ENCODE measurements around the gene RNF32.

RNF32 gene

DNA sequence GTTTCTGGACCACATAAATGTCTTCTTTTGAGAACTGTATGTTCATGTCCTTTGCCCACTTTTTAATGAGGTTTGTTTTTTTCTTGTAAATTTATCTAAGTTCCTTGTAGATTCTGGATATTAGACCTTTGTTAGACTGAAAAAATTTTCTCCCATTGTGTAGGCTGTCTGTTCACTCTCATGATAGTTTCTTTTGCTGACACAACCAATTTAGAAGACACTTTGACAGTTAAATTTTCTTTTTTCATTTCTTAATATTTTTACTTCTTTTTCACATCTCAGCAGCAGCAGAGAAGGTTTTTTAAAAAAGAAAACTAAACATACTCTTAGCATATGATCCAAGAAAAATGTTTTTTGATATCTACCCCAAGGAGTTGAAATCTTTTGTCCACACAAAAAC lies 61.8 kb downstream of the RNF32 start:
- Histone ChIP-seq H3K27me3 (ENCODE audit: low read depth, low read length) (no peaks in the 10 kb centered on the region), H4K20me1 (ENCODE audit: insufficient read depth, low read length) (no peaks in the 10 kb centered on the region), H3K4me3 (ENCODE audit: low read length) (no peak overlapping the region), H3K27ac (ENCODE audit: low read length) (no peak overlapping the region), H3K36me3 (replicated peaks; ENCODE audit: low read depth, low read length) (peaks cover 14% of the 10 kb centered on the region), H3K9me3 (ENCODE audit: insufficient read depth, low read length) (no peaks in the 10 kb centered on the region), H3K4me2 (ENCODE audit: low read length) (no peak overlapping the region), H3K79me2 (ENCODE audit: low read length) (0 out of 2 replicates have a peak, but pooled peaks cover 5% of the 10 kb centered on the region), H2AFZ (ENCODE audit: low read depth, low read length) (no peak overlapping the region), H3K9ac (ENCODE audit: low read length) (no peak overlapping the region), H3K4me1 (ENCODE audit: low read length) (0 out of 2 replicates have a peak, but pooled peaks cover 2% of the 10 kb centered on the region)
- TF ChIP-seq EZH2phosphoT487 (IDR thresholded peaks at IDR 0.05; ENCODE audit: low read depth), result no peak
- TF ChIP-seq, protein P1, sequence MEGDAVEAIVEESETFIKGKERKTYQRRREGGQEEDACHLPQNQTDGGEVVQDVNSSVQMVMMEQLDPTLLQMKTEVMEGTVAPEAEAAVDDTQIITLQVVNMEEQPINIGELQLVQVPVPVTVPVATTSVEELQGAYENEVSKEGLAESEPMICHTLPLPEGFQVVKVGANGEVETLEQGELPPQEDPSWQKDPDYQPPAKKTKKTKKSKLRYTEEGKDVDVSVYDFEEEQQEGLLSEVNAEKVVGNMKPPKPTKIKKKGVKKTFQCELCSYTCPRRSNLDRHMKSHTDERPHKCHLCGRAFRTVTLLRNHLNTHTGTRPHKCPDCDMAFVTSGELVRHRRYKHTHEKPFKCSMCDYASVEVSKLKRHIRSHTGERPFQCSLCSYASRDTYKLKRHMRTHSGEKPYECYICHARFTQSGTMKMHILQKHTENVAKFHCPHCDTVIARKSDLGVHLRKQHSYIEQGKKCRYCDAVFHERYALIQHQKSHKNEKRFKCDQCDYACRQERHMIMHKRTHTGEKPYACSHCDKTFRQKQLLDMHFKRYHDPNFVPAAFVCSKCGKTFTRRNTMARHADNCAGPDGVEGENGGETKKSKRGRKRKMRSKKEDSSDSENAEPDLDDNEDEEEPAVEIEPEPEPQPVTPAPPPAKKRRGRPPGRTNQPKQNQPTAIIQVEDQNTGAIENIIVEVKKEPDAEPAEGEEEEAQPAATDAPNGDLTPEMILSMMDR (IDR thresholded peaks at IDR 0.05; ENCODE audit: low read depth, low read length), result no peak

DNA sequence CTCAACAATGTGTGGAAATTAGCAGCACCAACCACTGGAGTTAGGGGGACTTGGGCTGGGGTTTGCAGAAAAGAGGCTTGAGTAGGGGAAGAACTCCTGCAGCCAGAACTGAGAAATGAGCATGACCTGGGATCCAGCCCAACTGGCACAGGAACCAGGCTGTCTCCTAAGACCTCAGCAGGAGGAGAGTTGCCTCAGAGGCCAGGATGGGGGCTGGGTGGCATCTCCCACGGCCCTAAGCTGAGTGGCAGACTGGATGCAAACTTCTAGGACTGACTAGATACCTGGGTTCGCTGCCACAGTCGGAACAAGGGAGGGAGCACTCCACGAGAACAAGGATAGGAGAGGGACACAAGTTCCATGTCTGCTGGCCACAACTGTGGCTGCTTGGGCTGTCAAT lies 62.6 kb downstream of the RNF32 start:
- H3K27me3 ChIP-seq (ENCODE audit: low read depth, low read length), result no peaks in the 10 kb centered on the region
- no peaks in the 10 kb centered on the region for H4K20me1 ChIP-seq (ENCODE audit: insufficient read depth, low read length)
- no peak overlapping the region for H3K9ac ChIP-seq (ENCODE audit: low read length)
- peaks cover 14% of the 10 kb centered on the region for H3K36me3 ChIP-seq (replicated peaks; ENCODE audit: low read depth, low read length)
- 0 out of 2 replicates have a peak, but pooled peaks cover 2% of the 10 kb centered on the region for H3K4me1 ChIP-seq (ENCODE audit: low read length)
- H3K9me3 ChIP-seq (ENCODE audit: insufficient read depth, low read length), result no peaks in the 10 kb centered on the region
- H3K79me2 ChIP-seq (ENCODE audit: low read length), result 0 out of 2 replicates have a peak, but pooled peaks cover 5% of the 10 kb centered on the region
- no peak overlapping the region for H2AFZ ChIP-seq (ENCODE audit: low read depth, low read length)
- TF ChIP-seq, protein P1 (IDR thresholded peaks at IDR 0.05; ENCODE audit: low read depth, low read length), result no peak
- no peak for TF ChIP-seq EZH2phosphoT487 (IDR thresholded peaks at IDR 0.05; ENCODE audit: low read depth)
- H3K27ac ChIP-seq (ENCODE audit: low read length), result no peak overlapping the region
- H3K4me2 ChIP-seq (ENCODE audit: low read length), result no peak overlapping the region
- H3K4me3 ChIP-seq (ENCODE audit: low read length), result no peak overlapping the region

DNA sequence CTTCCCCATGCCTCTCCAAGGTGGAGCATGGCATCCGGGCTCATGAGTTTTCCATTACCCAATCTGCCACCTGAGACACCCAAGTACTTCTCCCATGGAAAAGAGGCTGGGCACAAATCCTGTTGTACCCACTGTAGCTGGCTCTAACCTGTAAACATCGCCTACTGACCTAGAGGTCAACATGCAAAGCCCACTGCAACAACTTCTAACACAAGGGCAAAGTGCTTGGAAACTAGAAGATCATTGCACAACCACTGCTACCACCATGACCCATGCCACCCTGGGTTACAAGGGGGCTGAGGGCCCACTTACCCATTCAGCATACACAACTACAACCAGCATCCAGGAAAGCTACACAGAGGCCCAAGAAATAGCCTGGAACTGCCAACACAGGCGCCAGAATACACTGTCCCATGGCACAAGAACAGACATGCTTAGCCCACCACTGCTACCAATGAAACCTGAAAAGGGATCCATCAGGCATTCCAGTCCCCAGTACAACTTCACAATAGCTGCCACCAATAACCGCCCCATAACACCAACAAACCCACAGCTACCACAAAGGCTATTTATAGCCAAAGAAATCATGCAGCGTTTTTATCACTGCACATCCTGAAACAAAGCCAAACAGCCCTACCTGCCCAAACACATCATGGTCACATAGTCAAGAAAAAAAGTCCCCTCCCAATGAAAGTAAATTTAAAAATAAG lies 63.4 kb downstream of the RNF32 start:
- H4K20me1 ChIP-seq (ENCODE audit: insufficient read depth, low read length), result no peaks in the 10 kb centered on the region
- no peak overlapping the region for H3K9ac ChIP-seq (ENCODE audit: low read length)
- 0 out of 2 replicates have a peak, but pooled peaks cover 5% of the 10 kb centered on the region for H3K79me2 ChIP-seq (ENCODE audit: low read length)
- no peak overlapping the region for H3K27ac ChIP-seq (ENCODE audit: low read length)
- H3K4me3 ChIP-seq (ENCODE audit: low read length), result no peak overlapping the region
- no peaks in the 10 kb centered on the region for H3K27me3 ChIP-seq (ENCODE audit: low read depth, low read length)
- H3K4me1 ChIP-seq (ENCODE audit: low read length), result 0 out of 2 replicates have a peak, but pooled peaks cover 2% of the 10 kb centered on the region
- no peak overlapping the region for H2AFZ ChIP-seq (ENCODE audit: low read depth, low read length)
- no peak overlapping the region for H3K4me2 ChIP-seq (ENCODE audit: low read length)
- H3K9me3 ChIP-seq (ENCODE audit: insufficient read depth, low read length), result no peaks in the 10 kb centered on the region
- peaks cover 14% of the 10 kb centered on the region for H3K36me3 ChIP-seq (replicated peaks; ENCODE audit: low read depth, low read length)
- TF ChIP-seq EZH2phosphoT487 (IDR thresholded peaks at IDR 0.05; ENCODE audit: low read depth), result no peak
- TF ChIP-seq, protein P1 (IDR thresholded peaks at IDR 0.05; ENCODE audit: low read depth, low read length), result no peak

DNA sequence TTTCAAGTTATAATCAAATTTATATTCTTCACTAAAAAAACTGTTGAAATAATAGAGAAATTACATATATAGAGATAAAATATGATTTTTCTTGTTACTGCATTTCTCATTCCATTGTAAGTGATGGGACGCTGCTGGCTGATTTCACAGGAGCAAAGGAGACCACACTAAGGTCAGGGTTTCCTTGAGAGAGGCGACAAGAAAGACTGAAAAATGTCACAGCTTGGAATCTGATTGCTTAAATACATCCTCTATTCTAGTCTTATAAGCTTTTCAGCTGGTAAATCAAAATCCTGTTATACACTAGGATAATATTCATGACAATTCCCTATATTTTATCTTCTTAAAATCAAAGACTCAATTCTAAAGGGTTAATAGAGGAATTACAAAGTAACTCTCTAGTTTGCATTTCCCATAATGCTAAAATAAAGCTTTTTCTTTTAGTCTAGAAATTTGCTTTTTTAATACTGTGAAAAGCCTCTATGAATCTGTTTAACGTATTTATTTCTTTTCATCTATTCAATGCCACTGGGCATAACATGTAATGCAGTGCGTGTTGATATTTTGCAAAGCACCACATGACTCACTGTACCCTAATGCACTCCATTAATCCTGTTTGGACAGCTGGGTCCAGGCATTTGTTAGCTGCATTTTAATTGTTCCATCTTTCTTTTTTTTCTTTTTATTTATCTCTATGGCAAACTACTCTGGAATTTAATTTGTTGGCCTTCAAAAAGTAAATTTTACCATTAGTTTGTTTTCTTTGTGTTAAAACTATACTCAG lies 81.7 kb downstream of the RNF32 start:
- no peak overlapping the region for H3K27ac ChIP-seq (ENCODE audit: low read length)
- H3K9me3 ChIP-seq (ENCODE audit: insufficient read depth, low read length), result no peaks in the 10 kb centered on the region
- H3K4me2 ChIP-seq (ENCODE audit: low read length), result no peak overlapping the region
- H2AFZ ChIP-seq (ENCODE audit: low read depth, low read length), result no peak overlapping the region
- no peak overlapping the region for H3K4me3 ChIP-seq (ENCODE audit: low read length)
- no peaks in the 10 kb centered on the region for H3K79me2 ChIP-seq (ENCODE audit: low read length)
- TF ChIP-seq EZH2phosphoT487 (IDR thresholded peaks at IDR 0.05; ENCODE audit: low read depth), result no peak
- no peak overlapping the region for H3K9ac ChIP-seq (ENCODE audit: low read length)
- H4K20me1 ChIP-seq (ENCODE audit: insufficient read depth, low read length), result no peaks in the 10 kb centered on the region
- H3K4me1 ChIP-seq (ENCODE audit: low read length), result no peaks in the 10 kb centered on the region
- no peaks in the 10 kb centered on the region for H3K27me3 ChIP-seq (ENCODE audit: low read depth, low read length)
- H3K36me3 ChIP-seq (replicated peaks; ENCODE audit: low read depth, low read length), result peaks cover 4% of the 10 kb centered on the region
